ENCODE data around the gene DNAL1. TPM values are rescaled to one million over a fixed set of nuclear protein-coding genes. Genes with fewer than 3 reads are reported as not detected.
"Not testable (repeated sequence)": the region's sequence is repeated elsewhere in the genome, so short reads cannot be mapped to it uniquely, and the experiment has no call there.

DNAL1 gene
- total RNA-seq, 1 donor from 2014 or later, result 10.7 TPM

- DNase-seq, result no peak
These were observed 3.9 kb upstream of the DNAL1 start for GRCh38 chr14:73640796-73641365.

DNA sequence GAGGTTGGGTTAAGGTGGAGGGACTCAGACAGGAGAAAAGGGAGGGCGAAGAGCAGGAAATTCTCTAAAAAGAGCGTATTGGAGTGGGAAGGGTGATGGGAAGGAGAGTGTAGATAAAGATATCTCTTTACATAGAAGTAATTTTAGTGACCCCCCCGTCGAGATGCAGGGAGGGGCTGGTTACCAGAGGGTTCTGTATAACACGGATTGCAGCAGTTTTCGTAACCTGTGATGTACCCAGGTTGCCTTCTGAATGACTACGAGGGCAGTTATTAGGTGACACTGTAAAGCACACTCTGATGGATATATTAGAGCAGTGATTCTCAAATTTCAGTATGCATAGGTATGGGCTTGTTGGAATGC is 443 bp downstream of the DNAL1 start:
- no peak for DNase-seq

- DNase-seq, result no peak
These were observed 6.2 kb downstream of the DNAL1 start for GRCh38 chr14:73651005-73651404.

- no peak for DNase-seq
These were observed 11.1 kb downstream of the DNAL1 start for GRCh38 chr14:73655851-73656250.

GRCh38 chr14:73659202-73659601 is 14.4 kb downstream of the DNAL1 start:
- not testable (repeated sequence) for DNase-seq

GRCh38 chr14:73660511-73660910 is 15.7 kb downstream of the DNAL1 start:
- DNase-seq, result no peak

DNA sequence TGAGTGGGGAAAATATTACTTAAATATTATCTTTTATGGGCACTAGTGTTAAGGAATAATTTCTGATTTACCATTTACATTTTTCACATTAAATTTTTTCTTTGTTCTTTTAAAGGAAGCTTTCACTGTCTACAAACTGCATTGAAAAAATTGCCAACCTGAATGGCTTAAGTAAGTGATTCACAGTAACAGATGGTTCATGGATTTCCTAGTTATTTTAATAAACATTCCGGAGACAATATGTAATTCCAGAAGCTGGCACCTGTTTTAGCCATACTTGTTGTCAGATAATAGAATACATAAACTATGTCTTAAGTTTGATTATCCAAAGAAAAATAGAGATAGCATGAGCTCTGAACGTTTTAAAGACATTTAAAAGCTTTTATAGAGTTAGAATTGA is 17.1 kb downstream of the DNAL1 start:
- peak; percentile 50 for DNase-seq

DNA sequence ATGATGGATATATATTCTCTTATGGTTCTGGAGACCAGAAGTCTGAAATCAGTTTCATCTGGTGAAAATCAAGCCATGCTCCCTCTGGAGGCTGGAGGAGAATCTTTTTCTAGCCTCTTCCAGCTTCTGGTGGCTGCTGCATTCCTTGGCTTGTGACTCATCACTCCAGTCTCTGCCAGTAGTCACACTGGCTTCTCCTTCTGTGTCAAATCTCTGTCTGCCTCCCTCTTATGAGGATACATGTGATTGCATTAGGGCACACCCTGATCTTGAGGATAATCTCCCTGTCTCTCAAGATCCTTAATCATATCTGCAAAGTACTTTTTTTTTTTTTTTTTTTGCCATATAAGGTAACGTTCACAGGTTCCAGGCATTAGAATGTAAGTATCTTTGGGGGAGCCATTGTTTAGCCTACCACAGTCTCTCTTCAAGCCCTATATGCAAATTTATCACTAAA is 17.7 kb downstream of the DNAL1 start:
- DNase-seq, result peak; percentile 79

- DNase-seq, result no peak
These were observed 18.9 kb downstream of the DNAL1 start for GRCh38 chr14:73663548-73664212.

DNA sequence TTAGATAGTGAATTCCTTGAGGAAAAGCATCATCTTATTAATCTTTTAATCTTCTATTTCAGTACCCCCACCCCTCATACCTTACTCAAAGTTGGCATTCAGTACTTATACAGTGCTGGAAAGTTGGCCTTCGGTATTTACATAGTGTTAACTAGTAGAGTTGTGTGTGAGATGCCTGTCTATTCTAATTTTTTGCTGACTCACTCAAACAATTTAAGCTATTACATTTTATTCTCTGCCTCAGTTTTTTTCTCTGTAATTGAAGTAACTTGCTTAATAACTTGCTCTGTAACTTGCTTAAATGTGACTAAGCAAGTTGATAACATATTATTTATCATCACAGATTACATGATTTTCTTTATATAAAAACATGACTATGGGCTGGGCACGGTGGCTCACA is 20.3 kb downstream of the DNAL1 start:
- DNase-seq, result no peak

DNA sequence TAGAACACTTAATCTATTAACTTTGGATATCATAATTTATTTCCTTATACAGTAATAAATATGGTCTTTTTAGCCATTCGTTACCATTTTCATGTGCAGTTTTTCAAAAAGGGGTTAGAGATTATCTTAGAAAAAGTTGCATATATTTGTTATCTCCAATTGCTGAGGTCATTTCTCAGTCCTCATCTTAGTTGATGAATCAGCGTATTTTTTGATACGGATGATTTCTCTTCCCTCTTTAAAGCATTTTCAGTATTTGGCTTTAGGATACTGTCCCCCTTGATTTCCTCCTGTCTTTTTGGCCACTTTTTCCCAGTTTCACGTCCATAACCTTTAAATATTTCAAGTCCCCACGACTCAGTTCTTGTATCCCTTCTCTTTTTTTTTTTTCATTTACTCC is 21.8 kb downstream of the DNAL1 start:
- DNase-seq, result no peak

DNA sequence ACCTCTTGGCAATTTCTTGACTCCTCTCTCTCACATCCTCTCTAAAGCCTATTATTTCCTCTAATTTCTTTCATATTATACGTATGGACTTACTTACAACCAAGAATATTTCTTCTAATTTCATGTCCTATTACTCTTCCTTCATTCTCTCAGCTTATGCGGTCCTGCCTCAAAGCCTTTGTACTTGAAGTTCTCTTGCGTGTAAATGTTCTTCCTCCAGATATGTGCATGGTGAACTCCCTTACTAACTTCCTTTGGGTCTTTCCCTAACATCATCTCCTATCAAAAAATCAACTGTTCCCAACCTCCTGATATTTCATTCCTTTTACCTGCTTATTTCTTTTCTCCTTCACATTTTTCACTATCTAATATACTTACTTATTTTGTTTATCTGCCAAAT is 23.1 kb downstream of the DNAL1 start:
- DNase-seq, result no peak

DNA sequence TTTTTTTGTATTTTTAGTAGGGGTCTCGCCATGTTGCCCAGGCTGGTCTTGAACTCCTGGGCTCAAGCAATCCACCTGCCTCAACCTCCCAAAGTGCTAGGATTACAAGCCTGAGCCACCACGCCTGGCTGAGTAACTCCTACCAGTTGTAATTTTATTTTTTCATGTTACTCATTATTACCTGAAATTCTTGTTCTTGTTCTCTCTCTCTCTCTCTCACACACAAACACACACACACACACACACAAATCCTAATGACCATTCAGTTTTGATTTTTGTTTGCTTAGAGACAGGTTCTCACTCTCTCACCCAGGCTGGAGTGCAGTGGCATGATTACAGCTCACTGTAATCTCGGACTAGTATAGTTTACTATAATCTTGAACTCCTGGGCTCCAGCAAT is 30.2 kb downstream of the DNAL1 start:
- DNase-seq, result no peak

- DNase-seq, result no peak
These were observed 33.9 kb downstream of the DNAL1 start for GRCh38 chr14:73678698-73679097.

DNA sequence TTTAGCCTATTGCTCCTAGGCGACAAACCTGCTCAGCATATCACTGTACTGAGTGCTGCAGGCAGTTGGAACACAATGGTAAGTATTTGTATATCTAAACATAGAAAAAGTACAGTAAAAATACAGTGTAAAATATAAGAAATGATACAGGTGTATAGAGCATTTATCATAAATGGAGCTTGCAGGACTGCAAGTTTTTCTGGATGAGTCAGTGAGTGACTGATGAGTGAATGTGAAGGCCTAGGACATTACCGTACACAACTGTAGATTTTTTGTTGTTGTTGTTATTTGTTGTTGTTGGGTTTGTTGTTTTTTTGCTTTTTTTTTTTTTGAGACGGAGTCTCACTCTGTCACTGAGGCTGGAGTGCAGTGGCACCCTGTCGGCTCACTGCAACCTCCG is 36.0 kb downstream of the DNAL1 start:
- no peak for DNase-seq

- no peak for DNase-seq
These were observed 39.8 kb downstream of the DNAL1 start for GRCh38 chr14:73684627-73685026.

GRCh38 chr14:73685328-73685727 is 40.5 kb downstream of the DNAL1 start:
- no peak for DNase-seq

GRCh38 chr14:73686901-73687300 is 42.1 kb downstream of the DNAL1 start:
- no peak for DNase-seq

- DNase-seq, result no peak
These were observed 49.3 kb downstream of the DNAL1 start for GRCh38 chr14:73694083-73694482.

- no peak for DNase-seq
These were observed 50.3 kb downstream of the DNAL1 start for GRCh38 chr14:73695082-73695481.

DNA sequence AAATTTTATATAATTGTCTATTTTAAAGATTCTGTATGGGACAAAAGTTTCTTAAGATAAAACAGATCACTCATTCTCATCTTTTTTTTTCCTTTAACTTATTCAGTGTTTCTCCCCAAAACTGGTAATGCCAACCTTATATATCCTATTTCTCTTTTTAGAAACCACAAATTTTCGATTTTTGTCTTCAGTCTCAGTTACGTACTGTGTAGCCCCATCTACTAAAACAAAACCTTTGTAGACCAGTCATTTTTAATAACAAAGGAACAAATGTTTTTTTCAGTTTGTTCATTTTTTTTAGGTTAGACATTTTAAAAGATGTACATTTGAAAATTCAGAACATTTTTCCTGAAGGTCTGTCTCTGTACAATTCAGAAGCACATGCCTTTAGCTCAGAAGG is 51.2 kb downstream of the DNAL1 start:
- no peak for DNase-seq

DNA sequence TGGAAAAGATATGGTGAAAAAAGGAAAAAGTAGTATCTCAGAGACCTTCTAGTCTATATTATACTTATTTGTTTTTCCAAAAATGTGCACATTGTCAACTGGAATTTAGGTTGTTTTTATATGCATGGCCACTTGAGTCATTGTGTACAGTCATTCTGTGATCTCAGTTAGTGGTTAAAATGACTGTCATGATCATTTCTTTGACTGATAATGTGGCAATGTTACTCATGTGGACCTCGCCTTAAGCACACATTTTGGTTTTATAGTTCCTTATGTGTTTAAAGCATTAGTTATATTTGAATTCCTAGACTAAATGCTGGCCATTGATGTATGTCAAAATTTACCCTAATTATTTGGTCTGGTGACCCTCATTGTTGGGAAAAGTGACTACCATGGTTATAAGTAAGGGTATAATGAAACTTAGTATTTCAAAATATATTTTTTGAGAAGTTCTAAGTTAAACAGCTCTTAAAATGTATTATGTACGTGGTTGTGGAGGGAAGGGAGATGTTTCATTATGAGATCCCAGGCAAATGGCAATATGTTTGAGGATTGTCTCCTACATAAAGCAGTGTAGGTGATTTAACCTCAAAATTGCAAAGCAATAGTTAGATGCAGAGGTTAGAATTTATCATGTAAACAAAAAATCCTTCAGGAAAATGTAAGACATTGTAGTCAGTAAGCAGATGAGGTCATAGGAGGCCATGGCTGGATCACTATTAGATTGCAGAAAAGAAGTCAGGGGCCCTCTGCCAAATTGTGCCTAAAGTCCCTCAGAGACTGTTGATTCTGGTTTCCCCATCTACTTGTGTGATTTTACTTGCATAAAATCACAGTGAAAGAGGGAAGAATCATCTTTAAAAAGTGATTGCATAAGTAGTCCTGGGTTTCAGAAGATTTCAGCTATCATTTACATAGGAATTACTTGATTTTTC is 51.9 kb downstream of the DNAL1 start:
- DNase-seq, result no peak

DNA sequence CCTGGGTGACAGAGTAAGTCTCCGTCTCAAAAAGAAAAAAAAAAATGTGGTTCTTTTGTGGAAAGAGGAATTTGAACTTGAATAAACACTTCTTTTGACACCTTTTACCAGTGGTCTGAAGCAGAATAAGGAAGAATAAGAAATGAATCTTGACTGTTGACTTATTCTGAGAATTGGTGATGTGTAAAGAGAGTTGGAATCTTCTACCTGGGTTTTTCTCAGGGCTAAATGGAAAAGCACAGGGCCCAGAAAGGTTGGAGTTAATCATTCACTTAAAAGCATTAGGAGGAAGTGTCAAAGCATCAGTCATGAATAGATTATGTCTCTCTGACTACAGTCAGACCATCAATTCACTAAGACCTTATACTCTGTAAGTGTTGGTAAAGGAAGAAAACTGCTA is 55.5 kb downstream of the DNAL1 start:
- DNase-seq, result no peak

- not testable (repeated sequence) for DNase-seq
These were observed 63.3 kb downstream of the DNAL1 start for GRCh38 chr14:73708076-73708475.

All from dermis blood vessel endothelial cell (primary cell).